H9 (cell line): Measurements from ENCODE around the gene TTLL12. TPM values are rescaled to one million over a fixed set of nuclear protein-coding genes. Genes with fewer than 3 reads are reported as not detected.

ENCODE experiments used
- DNase-seq: peaks from one replicate; pipeline ENCODE4 v3.0.0-alpha.2; 2017
- H2AFZ ChIP-seq: one replicate; pipeline ENCODE4 v1.6.1; 2013; ENCODE audit warnings: mild to moderate bottlenecking, low read length, control low read depth, moderate library complexity
- H2AK5ac ChIP-seq: 2 replicates; pipeline ENCODE4 v1.6.1; 2013; ENCODE audit warnings: low read length, control low read depth, mixed read lengths; ENCODE audit not compliant: insufficient read length
- H2BK120ac ChIP-seq: one replicate; pipeline ENCODE4 v1.6.1; 2013; ENCODE audit warnings: low read depth, mild to moderate bottlenecking, low read length, control low read depth, inconsistent platforms; ENCODE audit not compliant: poor library complexity, severe bottlenecking
- H2BK12ac ChIP-seq: 2 replicates; pipeline ENCODE4 v1.6.1; 2013; ENCODE audit warnings: low read length, control low read depth, mixed read lengths, low read depth; ENCODE audit not compliant: insufficient read length
- H2BK15ac ChIP-seq: 2 replicates; pipeline ENCODE4 v1.6.1; 2013; ENCODE audit warnings: low read depth, low read length, control low read depth
- H2BK20ac ChIP-seq: one replicate; pipeline ENCODE4 v1.6.1; 2013; ENCODE audit warnings: low read depth, mild to moderate bottlenecking, low read length, control low read depth, inconsistent platforms; ENCODE audit not compliant: poor library complexity, severe bottlenecking
- H2BK5ac ChIP-seq: 2 replicates; pipeline ENCODE4 v1.6.1; 2013; ENCODE audit warnings: low read length, control low read depth, mixed read lengths; ENCODE audit not compliant: insufficient read length
- H3K14ac ChIP-seq: 2 replicates; pipeline ENCODE4 v1.6.1; 2013; ENCODE audit warnings: low read length, control low read depth; ENCODE audit not compliant: insufficient read depth
- H3K18ac ChIP-seq: 2 replicates; pipeline ENCODE4 v1.6.1; 2013; ENCODE audit warnings: low read depth, mild to moderate bottlenecking, mixed read lengths, low read length, control low read depth; ENCODE audit not compliant: insufficient read length
- H3K23ac ChIP-seq: 2 replicates; pipeline ENCODE4 v1.6.1; 2013; ENCODE audit warnings: low read length, control low read depth, mixed read lengths, low read depth; ENCODE audit not compliant: insufficient read length
- H3K23me2 ChIP-seq: 2 replicates; pipeline ENCODE4 v1.6.1; 2013; ENCODE audit warnings: low read depth, mild to moderate bottlenecking, mixed read lengths, low read length, control low read depth; ENCODE audit not compliant: insufficient read length, poor library complexity, severe bottlenecking
- H3K27ac ChIP-seq: 2 replicates; pipeline ENCODE4 v1.5.1; 2013; ENCODE audit warnings: low read length, control low read depth, mixed read lengths, low read depth; ENCODE audit not compliant: insufficient read length
- H3K27me3 ChIP-seq: 2 replicates; pipeline ENCODE4 v1.6.1; 2013; ENCODE audit warnings: low read length, control low read depth, inconsistent platforms; ENCODE audit not compliant: insufficient read depth
- H3K4ac ChIP-seq: 2 replicates; pipeline ENCODE4 v1.6.1; 2013; ENCODE audit warnings: low read depth, mild to moderate bottlenecking, control low read depth, inconsistent platforms, low read length, moderate library complexity
- H3K4me1 ChIP-seq: 2 replicates; pipeline ENCODE4 v1.6.1; 2013; ENCODE audit warnings: low read length, control low read depth, inconsistent platforms; ENCODE audit not compliant: insufficient read depth
- H3K4me2 ChIP-seq: 2 replicates; pipeline ENCODE4 v1.6.1; 2013; ENCODE audit warnings: low read length, control low read depth, mixed read lengths; ENCODE audit not compliant: insufficient read length, insufficient read depth
- H3K56ac ChIP-seq: 2 replicates; pipeline ENCODE4 v1.6.1; 2013; ENCODE audit warnings: low read depth, mild to moderate bottlenecking, mixed read lengths, low read length, control low read depth; ENCODE audit not compliant: insufficient read length
- H3K79me1 ChIP-seq: 2 replicates; pipeline ENCODE4 v1.6.1; 2013; ENCODE audit warnings: low read depth, mild to moderate bottlenecking, moderate library complexity, low read length, control low read depth, inconsistent platforms; ENCODE audit not compliant: insufficient read depth, poor library complexity, severe bottlenecking
- H3K79me2 ChIP-seq: 2 replicates; pipeline ENCODE4 v1.6.1; 2013; ENCODE audit warnings: low read length, control low read depth, inconsistent platforms; ENCODE audit not compliant: insufficient read depth
- H3K9ac ChIP-seq: 2 replicates; pipeline ENCODE4 v1.6.1; 2013; ENCODE audit warnings: low read length, control low read depth, mixed read lengths; ENCODE audit not compliant: insufficient read length; ENCODE audit errors: extremely low read depth
- H3K9me3 ChIP-seq: one replicate; pipeline ENCODE4 v1.6.1; 2013; ENCODE audit warnings: low read depth, low read length, inconsistent platforms; ENCODE audit not compliant: control insufficient read depth
- H3T11ph ChIP-seq: one replicate; pipeline ENCODE4 v1.6.1; 2013; ENCODE audit warnings: mild to moderate bottlenecking, low read length, control low read depth, inconsistent platforms
- H4K20me1 ChIP-seq: one replicate; pipeline ENCODE4 v1.6.1; 2013; ENCODE audit not compliant: control insufficient read depth, insufficient read length, insufficient read depth
- H4K5ac ChIP-seq: 2 replicates; pipeline ENCODE4 v1.6.1; 2013; ENCODE audit warnings: low read depth, mild to moderate bottlenecking, mixed read lengths, low read length, control low read depth; ENCODE audit not compliant: insufficient read length
- H4K8ac ChIP-seq: replicated peaks from 2 replicates; pipeline ENCODE4 v1.6.1; 2013; ENCODE audit warnings: low read length, control low read depth, mixed read lengths, low read depth; ENCODE audit not compliant: insufficient read length
- H4K91ac ChIP-seq: 2 replicates; pipeline ENCODE4 v1.6.1; 2013; ENCODE audit warnings: low read depth, mild to moderate bottlenecking, moderate library complexity, mixed read lengths, low read length, control low read depth; ENCODE audit not compliant: insufficient read length
- H3K27ac Mint-ChIP-seq, 3 experiments: 2 replicates in 2 of 3; 3 replicates in 1 of 3; pipeline ENCODE4 v1.8.0; 2020 to 2021; ENCODE audit warnings: mixed read lengths in 3 of 3, mild to moderate bottlenecking in 1 of 3, moderate library complexity in 1 of 3
- H3K27me3 Mint-ChIP-seq: 2 replicates; pipeline ENCODE4 v1.8.0; 2021; ENCODE audit warnings: low read depth, mild to moderate bottlenecking, moderate library complexity, mixed read lengths
- H3K36me3 Mint-ChIP-seq, 3 experiments: 2 replicates in 2 of 3; 3 replicates in 1 of 3; pipeline ENCODE4 v1.8.0; 2020 to 2021; ENCODE audit warnings: low read depth in 3 of 3, mixed read lengths in 3 of 3; ENCODE audit not compliant: insufficient read depth in 1 of 3
- H3K4me1 Mint-ChIP-seq, 2 experiments: 2 replicates each; pipeline ENCODE4 v1.8.0; 2020; ENCODE audit warnings: mixed read lengths in 2 of 2
- H3K4me3 Mint-ChIP-seq, 2 experiments: 2 replicates in 1 of 2; 3 replicates in 1 of 2; pipeline ENCODE4 v1.8.0; 2020 to 2021; ENCODE audit warnings: mild to moderate bottlenecking in 2 of 2, mixed read lengths in 2 of 2, moderate library complexity in 1 of 2
- H3K9me3 Mint-ChIP-seq, 2 experiments: 2 replicates in 1 of 2; 3 replicates in 1 of 2; pipeline ENCODE4 v1.8.0; 2020; ENCODE audit warnings: mild to moderate bottlenecking in 2 of 2, mixed read lengths in 2 of 2, moderate library complexity in 1 of 2
- CTCF ChIP-seq: fragments of 200-600 bp; sonication (generic); conservative IDR thresholded peaks from 3 replicates; pipeline ENCODE4 v1.8.0; 2021; ENCODE audit warnings: antibody characterized with exemption, mild to moderate bottlenecking
- WGBS: extraction: QIAGEN DNeasy Blood & Tissue Kit; methylation state at CpG from one replicate; pipeline ENCODE4 v1.1.7; 2013; ENCODE audit warnings: missing lambda C conversion rate, low lambda C conversion rate, mixed read lengths; ENCODE audit not compliant: insufficient read length; ENCODE audit errors: extremely low coverage; 5-methylcytosine and 5-hydroxymethylcytosine counted together
- total RNA-seq: library from RNA; stranded (reverse); gene quantifications from 2 replicates; pipeline ENCODE4 v1.2.1, GENCODE V29; 2021

Gene TTLL12
- total RNA-seq, 1 experiment from 2014 or later: 89.6 TPM

GRCh38 chr22:43212434-43212952 lies 25.6 kb upstream of the TTLL12 start:
- no peaks in the 10 kb centered on the region for H3K9me3 Mint-ChIP-seq

More at GRCh38 chr22:43212434-43212952, 25.6 kb upstream of the TTLL12 start:
- no peak overlapping the region for H3K23ac ChIP-seq
- peaks cover 3% of the 10 kb centered on the region; the same call in 1 of the 2 replicates for H3K27me3 Mint-ChIP-seq
- H3K27me3 ChIP-seq: no peaks in the 10 kb centered on the region
- H3K56ac ChIP-seq: no peak overlapping the region
- H3K9ac ChIP-seq: no peak overlapping the region
- H2BK120ac ChIP-seq: no peak overlapping the region
- WGBS: no CpG with 5 or more reads among the region's 23 CpGs
- H4K8ac ChIP-seq: no peak overlapping the region
- no peak overlapping the region for H3K27ac Mint-ChIP-seq
- peaks cover 14 to 23% of the 10 kb centered on the region in 2 experiments for H3K4me1 Mint-ChIP-seq
- H3K4me3 Mint-ChIP-seq: no peak overlapping the region
- DNase-seq: no peak
- no peak overlapping the region for H2BK15ac ChIP-seq
- H2BK5ac ChIP-seq: no peak overlapping the region
- no peak overlapping the region for H3T11ph ChIP-seq
- no peaks in the 10 kb centered on the region for H3K9me3 ChIP-seq
- H3K27ac ChIP-seq: no peak overlapping the region
- no peak overlapping the region for H3K4me2 ChIP-seq
- no peaks in the 10 kb centered on the region for H3K79me1 ChIP-seq
- no peaks in the 10 kb centered on the region for H3K23me2 ChIP-seq
- no peaks in the 10 kb centered on the region for H4K20me1 ChIP-seq
- no peak overlapping the region for H4K91ac ChIP-seq
- H3K36me3 Mint-ChIP-seq: no peaks in the 10 kb centered on the region; a peak in 1 of 7 replicates
- no peaks in the 10 kb centered on the region; the same call in none of the 2 replicates for H3K4me1 ChIP-seq
- no peak overlapping the region for H2BK20ac ChIP-seq
- no peak overlapping the region for H4K5ac ChIP-seq
- no peak overlapping the region for H3K18ac ChIP-seq
- no peak overlapping the region for H2BK12ac ChIP-seq
- H3K4ac ChIP-seq: no peak overlapping the region
- no peak for TF ChIP-seq CTCF
- H2AFZ ChIP-seq: no peak overlapping the region
- no peak overlapping the region for H2AK5ac ChIP-seq
- H3K79me2 ChIP-seq: no peaks in the 10 kb centered on the region
- H3K14ac ChIP-seq: no peak overlapping the region; the same call in 1 of the 2 replicates
